NCI-H82 treated with DMSO at 0.1 percent for 48 hours (cell line): Measurements from ENCODE around the gene SPECC1L.

ENCODE experiments used
- DNase-seq: peaks from one replicate; lab custom pipeline; 2025; ENCODE audit not compliant: unreplicated experiment; lab: John Stamatoyannopoulos, UW

SPECC1L gene

DNA sequence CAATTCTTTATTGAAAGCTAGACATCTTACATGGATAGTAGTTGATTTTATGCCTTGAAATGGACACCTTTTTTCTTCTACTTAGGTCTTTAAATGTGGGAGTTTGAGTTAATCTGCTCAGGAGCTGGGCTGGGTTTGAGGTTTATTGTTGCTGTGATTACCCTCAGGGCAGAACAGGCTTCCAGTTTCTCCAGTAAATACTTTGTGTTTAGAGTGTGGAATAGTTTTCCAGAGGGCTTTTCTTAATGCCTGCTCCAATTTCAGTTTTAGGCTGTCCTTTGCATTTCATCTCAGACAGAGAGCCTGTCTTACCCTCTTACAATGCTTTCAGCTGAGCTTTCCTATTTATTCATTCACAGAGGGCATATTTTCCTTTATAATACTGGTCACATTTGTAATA is 86.9 kb downstream of the SPECC1L start:
- DNase-seq = no peak

GRCh38 chr22:24358105-24358836 is 87.6 kb downstream of the SPECC1L start:
- DNase-seq = no peak

DNA sequence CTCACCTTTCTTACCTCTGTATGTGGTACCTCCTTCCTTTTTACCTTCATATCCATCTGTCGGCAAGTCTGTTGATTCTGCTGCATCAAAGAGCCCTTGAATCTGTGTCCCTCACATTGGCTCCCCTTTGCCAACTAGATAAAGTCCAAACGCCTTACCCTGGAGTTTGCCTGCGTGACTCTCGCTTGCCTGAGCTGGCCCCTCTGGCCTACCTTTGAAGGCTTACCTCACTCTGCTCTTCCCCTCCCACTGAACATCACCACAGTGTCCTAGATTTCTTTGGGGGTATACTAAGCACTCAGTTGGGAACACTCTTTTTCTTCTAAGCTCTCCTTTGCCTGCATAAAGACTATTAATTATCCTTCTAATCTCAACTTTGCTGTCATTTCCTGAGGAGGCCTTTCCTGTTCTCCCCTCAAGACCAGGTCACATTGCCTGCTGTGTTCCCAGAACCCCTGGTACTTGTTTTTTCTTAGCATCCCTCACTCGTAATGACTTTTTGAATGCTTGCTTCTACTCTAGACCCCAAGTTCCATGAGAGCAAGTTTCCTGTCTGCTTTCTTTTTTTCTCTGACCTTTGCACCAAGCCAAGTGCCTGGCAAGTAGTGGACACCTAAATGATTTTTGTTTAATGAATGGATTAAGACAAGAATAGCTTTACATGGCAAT is 89.0 kb downstream of the SPECC1L start:
- DNase-seq = no peak

DNA sequence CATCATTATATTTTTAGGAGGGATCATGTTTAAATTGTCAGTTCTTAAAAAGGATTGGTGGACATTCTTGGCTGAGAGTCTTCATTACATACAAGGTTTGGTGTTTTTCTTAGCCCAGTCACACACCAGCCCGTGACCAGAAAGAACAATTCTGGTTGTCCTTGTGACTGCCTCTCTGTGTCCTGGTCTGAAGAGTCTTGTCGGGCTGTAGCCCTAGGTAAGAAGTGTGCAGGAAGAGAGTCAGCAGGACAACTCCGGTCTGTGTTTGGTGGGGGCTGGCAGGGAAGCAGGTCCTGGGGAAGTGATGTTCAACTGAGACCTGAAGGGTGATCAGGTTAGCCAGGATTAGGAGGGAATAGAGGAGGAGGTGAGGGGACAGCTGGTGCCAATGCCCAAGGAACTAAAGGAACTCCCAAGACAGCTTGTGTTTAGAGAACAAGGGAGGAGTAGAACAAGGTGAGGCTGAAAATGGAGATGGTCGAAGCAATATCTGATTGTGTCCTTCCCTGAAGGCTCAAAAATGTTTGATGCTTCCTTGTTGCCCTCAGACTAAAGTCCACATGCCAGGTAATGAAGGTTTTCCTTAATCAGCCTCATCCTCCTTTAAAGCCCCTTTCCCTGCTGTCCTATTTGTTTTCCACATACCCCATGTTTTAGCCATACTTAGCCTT is 91.5 kb downstream of the SPECC1L start:
- DNase-seq = no peak

GRCh38 chr22:24363243-24363642 is 92.6 kb downstream of the SPECC1L start:
- DNase-seq = no peak

DNA sequence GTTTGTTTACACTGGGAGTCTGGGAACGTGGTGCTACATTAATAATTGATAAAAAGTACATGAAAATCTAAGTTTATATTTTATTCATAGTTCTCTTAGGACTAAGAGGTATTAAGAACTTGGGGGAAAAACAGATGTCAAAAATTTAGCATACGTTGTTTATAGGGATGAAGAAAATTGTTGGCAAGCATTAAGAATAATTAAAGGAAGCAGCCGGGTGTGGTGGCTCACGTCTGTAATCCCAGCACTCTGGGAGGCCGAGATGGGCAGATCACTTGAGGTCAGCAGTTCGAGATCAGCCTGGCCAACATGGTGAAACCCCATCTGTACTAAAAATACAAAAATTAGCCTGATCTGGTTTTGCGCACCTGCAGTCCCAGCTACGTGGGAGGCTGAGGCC is 96.1 kb downstream of the SPECC1L start:
- no peak for DNase-seq

- DNase-seq = no peak
Measured at GRCh38 chr22:24367841-24368240, 97.2 kb downstream of the SPECC1L start.

GRCh38 chr22:24370401-24370800 is 99.8 kb downstream of the SPECC1L start:
- no peak for DNase-seq

GRCh38 chr22:24376002-24376401 is 105.4 kb downstream of the SPECC1L start:
- DNase-seq = no peak

DNA sequence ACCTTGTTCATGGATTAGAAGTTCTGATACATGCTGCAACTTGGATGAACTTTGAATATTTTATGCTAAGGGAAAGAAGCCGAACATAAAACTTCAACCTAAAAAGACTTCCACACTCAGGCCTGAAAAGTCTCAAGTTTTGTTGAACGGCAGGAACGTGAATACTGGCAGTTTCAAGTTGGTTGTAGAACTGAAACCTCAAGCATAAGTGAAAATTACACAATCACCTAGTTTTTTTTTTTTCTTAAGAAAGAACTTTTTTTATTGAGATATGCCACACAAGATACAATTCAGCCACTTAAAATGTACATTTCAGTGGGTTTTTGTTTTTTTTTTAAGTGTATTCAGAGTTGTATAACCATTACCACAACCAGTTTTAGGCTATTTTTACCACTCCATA is 106.0 kb downstream of the SPECC1L start:
- DNase-seq = no peak

GRCh38 chr22:24379536-24379935 is 108.9 kb downstream of the SPECC1L start:
- no peak for DNase-seq

DNA sequence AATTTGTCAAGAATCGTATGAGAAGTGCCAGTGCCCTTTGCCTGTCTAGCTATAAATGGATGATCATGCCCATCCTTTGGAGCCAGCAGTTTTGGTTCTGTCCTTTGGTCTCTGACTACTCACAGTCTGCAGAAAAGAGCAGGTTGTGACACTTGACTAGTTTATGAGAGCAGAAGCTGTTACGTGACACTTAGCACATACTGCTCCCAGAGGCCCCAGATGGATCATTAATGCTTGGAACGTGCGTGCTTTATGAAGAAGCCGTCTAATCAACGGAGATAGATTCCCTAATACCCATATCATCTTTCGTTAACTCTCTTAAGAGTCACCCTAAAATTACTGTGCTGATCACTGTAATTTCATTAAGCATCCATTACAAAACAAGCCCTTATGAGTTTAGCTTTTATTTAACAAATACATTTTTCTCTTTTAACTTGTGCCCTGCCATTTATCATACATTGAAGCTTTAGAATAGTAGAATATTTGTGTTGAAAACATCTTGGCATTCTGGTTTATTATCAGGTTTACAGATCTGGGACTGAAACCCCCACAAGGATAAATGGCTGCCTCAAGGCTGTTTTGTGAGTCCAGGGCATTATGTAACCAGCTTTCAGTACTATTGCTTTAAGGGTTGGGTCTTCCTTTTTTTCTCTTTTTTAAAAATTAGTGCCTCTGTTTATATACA is 109.7 kb downstream of the SPECC1L start:
- DNase-seq = peak; percentile 93

DNA sequence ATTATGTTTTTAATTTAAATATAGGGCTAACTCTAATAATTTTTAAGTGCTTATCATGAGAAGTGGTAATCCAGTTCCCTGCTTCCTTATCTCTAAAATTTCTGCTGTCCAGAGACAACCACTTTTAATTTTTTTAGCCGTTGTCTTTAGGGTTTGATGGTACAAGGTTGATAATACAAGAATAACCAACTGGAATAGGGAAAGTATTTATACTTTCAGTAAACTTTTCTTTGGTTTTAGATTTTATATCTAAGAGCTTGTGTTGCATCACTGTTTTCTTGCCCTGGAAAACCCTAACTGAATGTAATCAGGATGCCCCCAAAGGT is 110.2 kb downstream of the SPECC1L start:
- no peak for DNase-seq

- no peak for DNase-seq
Measured at GRCh38 chr22:24383061-24383460, 112.4 kb downstream of the SPECC1L start.

DNA sequence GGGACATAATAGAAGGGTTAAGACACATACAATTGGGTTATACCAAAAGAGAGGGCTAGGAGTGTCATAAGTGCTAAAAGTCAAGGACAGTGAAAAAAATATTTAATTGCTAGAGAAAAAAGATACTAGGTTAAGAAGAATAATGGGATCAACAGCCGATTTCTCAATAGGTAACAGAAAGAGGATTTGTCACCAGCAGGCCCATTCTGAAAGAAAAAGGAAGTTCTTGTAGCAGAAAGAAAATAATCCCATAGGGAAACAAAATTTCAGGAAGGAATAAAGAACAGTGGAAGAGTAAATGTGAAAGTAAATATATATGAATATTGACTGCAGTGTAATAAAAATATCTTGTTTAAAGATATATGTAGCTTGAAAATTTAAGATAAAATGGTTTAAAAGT is 113.5 kb downstream of the SPECC1L start:
- no peak for DNase-seq

DNA sequence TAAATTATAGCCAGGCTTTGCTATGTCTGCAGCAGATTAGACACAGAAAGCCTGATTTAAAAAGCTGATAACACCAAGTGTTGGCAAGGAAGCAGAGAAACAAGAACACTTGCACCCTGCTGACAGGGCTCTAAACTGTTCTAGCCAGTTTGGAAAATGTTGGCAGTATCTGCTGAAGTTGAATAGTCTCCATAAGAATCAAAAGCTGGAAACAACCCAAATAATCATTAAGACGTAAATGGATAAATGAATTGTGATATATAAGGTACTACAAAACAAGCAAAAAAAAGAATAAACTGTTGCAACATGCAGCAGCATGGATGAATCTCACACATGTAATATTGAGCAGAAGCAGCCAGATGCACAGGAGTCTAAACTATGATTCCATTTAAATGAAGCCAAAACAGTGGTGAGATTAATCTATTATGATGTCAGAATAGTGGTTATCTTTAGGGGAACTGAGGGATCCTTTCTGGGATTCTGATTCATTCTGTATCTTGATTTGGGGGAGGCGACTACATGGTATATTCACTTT is 116.4 kb downstream of the SPECC1L start:
- no peak for DNase-seq

GRCh38 chr22:24389680-24390079 is 119.0 kb downstream of the SPECC1L start:
- DNase-seq = no peak

DNA sequence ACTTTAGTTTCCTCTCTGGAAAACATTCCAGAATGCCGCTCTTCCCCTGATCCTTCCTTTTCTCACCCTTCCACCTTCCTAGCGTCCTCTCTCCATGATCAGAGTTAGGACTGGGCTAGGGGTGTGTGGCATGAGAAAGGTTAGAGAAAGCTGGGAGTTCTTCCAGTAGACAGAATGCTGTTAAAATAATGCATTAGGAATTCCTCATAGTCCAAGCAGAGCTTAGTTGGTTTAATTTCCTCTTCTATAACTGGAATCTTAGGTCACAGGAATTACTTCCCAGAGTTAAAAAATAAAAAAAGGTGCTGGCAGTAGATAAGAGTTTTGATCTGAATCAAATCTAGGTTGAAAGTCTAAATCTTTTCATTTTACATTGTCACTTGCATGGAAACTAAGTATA is 119.5 kb downstream of the SPECC1L start:
- no peak for DNase-seq

- DNase-seq = no peak
Measured at GRCh38 chr22:24390576-24390975, 119.9 kb downstream of the SPECC1L start.

DNA sequence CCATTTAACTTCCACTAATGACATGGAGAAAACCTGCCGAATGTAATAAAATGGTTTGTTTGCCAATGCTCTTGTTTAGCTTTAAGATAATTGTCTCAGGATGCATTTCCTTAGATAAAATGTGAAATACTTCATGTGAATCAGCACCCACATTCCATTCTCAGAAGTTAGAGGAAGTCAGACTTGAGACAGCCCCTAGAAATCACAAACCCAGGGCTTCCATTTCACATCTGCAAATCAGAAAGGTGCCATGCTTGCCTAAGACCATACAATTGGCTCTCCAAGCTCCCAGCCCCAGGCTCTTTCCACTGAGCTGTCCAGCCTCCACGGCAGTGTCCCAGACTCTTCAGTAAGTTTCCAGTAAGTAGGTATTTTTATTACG is 121.2 kb downstream of the SPECC1L start:
- no peak for DNase-seq

- no peak for DNase-seq
Measured at GRCh38 chr22:24392218-24392931, 121.7 kb downstream of the SPECC1L start.
